H1 (cell line): ENCODE measurements around the gene DDX53. TPM values are rescaled to one million over a fixed set of nuclear protein-coding genes. Genes with fewer than 3 reads are reported as not detected.
A peak's percentile ranks its signal among the peaks of the same experiment; 100 is the strongest.

Experiments
- CTCF ChIA-PET: fragments of 300-600 bp; sonication (Branson Sonifier 250); formaldehyde crosslinking; loops from one replicate; lab custom pipeline; 2021; ENCODE audit not compliant: partially characterized antibody; lab: Charles Lee
- POLR2A ChIA-PET: fragments of 300-600 bp; sonication (Branson Sonifier 250); formaldehyde crosslinking; loops from one replicate; lab custom pipeline; 2021; ENCODE audit warnings: inconsistent platforms; ENCODE audit not compliant: partially characterized antibody; lab: Charles Lee
- DNase-seq, 2 experiments: peaks; one replicate each; pipeline versions ENCODE4 v3.0.0 to v3.0.0-alpha.2; 2010 to 2022; ENCODE audit warnings: low spot score in 2 of 2, low read depth in 1 of 2, mixed read lengths in 1 of 2
- FAIRE-seq: peaks from 2 replicates; lab custom pipeline; 2011; peaks lifted over from hg19 to GRCh38; lab: Jason Lieb, UNC
- H2AFZ ChIP-seq: 2 replicates; pipeline ENCODE4 v1.8.1; 2012; ENCODE audit warnings: low read length, inconsistent platforms
- H2AK5ac ChIP-seq: 2 replicates; pipeline ENCODE4 v1.6.1; 2013; ENCODE audit warnings: low read depth, low read length
- H2BK120ac ChIP-seq: replicated peaks from 2 replicates; pipeline ENCODE3; 2013; ENCODE audit warnings: low read depth, low read length, inconsistent platforms
- H2BK12ac ChIP-seq: 2 replicates; pipeline ENCODE4 v1.6.1; 2013; ENCODE audit warnings: low read depth, low read length
- H2BK15ac ChIP-seq: 2 replicates; pipeline ENCODE4 v1.6.1; 2013; ENCODE audit warnings: low read length
- H2BK20ac ChIP-seq: 2 replicates; pipeline ENCODE4 v1.6.1; 2013; ENCODE audit warnings: low read length
- H2BK5ac ChIP-seq: 2 replicates; pipeline ENCODE4 v1.6.1; 2013; ENCODE audit warnings: low read depth, low read length
- H3K14ac ChIP-seq: 2 replicates; pipeline ENCODE4 v1.6.1; 2013; ENCODE audit warnings: inconsistent platforms; ENCODE audit not compliant: insufficient read length
- H3K18ac ChIP-seq: 2 replicates; pipeline ENCODE4 v1.6.1; 2013; ENCODE audit warnings: low read length; ENCODE audit errors: extremely low read depth
- H3K23ac ChIP-seq: 2 replicates; pipeline ENCODE4 v1.6.1; 2013; ENCODE audit warnings: inconsistent platforms; ENCODE audit not compliant: insufficient read length
- H3K23me2 ChIP-seq: 2 replicates; pipeline ENCODE4 v1.6.1; 2013; ENCODE audit warnings: low read depth, low read length
- H3K27ac ChIP-seq: 2 replicates; pipeline ENCODE4 v1.6.1; 2011; ENCODE audit warnings: low read depth, low read length, inconsistent platforms
- H3K27me3 ChIP-seq, 4 experiments: replicated peaks in 1 of 4; 1 replicate in 1 of 4; 2 replicates in 3 of 4; pipeline versions ENCODE4 v1.6.1 to v1.8.1; 2011 to 2013; ENCODE audit warnings: low read length in 3 of 4, mild to moderate bottlenecking in 3 of 4, inconsistent platforms in 2 of 4, mixed read lengths in 2 of 4, moderate library complexity in 1 of 4; ENCODE audit not compliant: control insufficient read depth in 3 of 4, insufficient read depth in 3 of 4; ENCODE audit errors: extremely low read depth in 1 of 4
- H3K36me3 ChIP-seq, 4 experiments: 2 replicates each; pipeline versions ENCODE4 v1.6.1 to v1.8.1; 2011 to 2013; ENCODE audit warnings: mild to moderate bottlenecking in 4 of 4, low read length in 3 of 4, moderate library complexity in 2 of 4, control low read depth in 1 of 4, inconsistent platforms in 1 of 4; ENCODE audit not compliant: insufficient read depth in 4 of 4, control insufficient read depth in 2 of 4
- H3K4ac ChIP-seq: replicated peaks from 2 replicates; pipeline ENCODE3; 2013; ENCODE audit warnings: low read length, low read depth, mixed read lengths, inconsistent platforms; ENCODE audit not compliant: insufficient read length
- H3K4me1 ChIP-seq, 4 experiments: replicated peaks in 1 of 4; 1 replicate in 1 of 4; 2 replicates in 3 of 4; pipeline versions ENCODE4 v1.6.1 to v1.8.1; 2011 to 2013; ENCODE audit warnings: low read length in 3 of 4, inconsistent platforms in 2 of 4, mixed read lengths in 1 of 4; ENCODE audit not compliant: insufficient read depth in 4 of 4, control insufficient read depth in 3 of 4
- H3K4me2 ChIP-seq, 2 experiments: 2 replicates each; pipeline versions ENCODE4 v1.6.1 to v1.8.1; 2011 to 2013; ENCODE audit warnings: low read depth in 2 of 2, low read length in 2 of 2, control low read depth in 1 of 2, inconsistent platforms in 1 of 2, mild to moderate bottlenecking in 1 of 2; ENCODE audit not compliant: insufficient read depth in 1 of 2
- H3K4me3 ChIP-seq, 4 experiments: fragments of 200-600, 300-600 bp in 1 of 4; sonication (generic), shearing (Covaris generic), sonication (Bioruptor Twin) in 1 of 4; 2 replicates each; pipeline versions ENCODE4 v1.5.1 to v1.8.1; 2011 to 2016; ENCODE audit warnings: low read length in 4 of 4, low read depth in 3 of 4, control low read depth in 2 of 4, inconsistent platforms in 2 of 4, mild to moderate bottlenecking in 2 of 4, mixed read lengths in 1 of 4, moderate library complexity in 1 of 4; ENCODE audit not compliant: insufficient read depth in 2 of 4; ENCODE audit errors: extremely low read depth in 1 of 4
- H3K56ac ChIP-seq: replicated peaks from 2 replicates; pipeline ENCODE3; 2013; ENCODE audit warnings: low read depth, mild to moderate bottlenecking, mixed read lengths, low read length, inconsistent platforms; ENCODE audit not compliant: insufficient read length
- H3K79me1 ChIP-seq: 2 replicates; pipeline ENCODE4 v1.6.1; 2013; ENCODE audit warnings: low read depth, low read length, control low read depth
- H3K79me2 ChIP-seq, 2 experiments: 2 replicates each; pipeline versions ENCODE4 v1.6.1 to v1.8.1; 2012 to 2013; ENCODE audit warnings: low read length in 2 of 2, mild to moderate bottlenecking in 2 of 2, inconsistent platforms in 1 of 2; ENCODE audit not compliant: insufficient read depth in 2 of 2, control insufficient read depth in 1 of 2
- H3K9ac ChIP-seq, 4 experiments: replicated peaks in 1 of 4; 1 replicate in 1 of 4; 2 replicates in 3 of 4; pipeline versions ENCODE4 v1.6.1 to v1.8.1; 2011 to 2013; ENCODE audit warnings: low read depth in 3 of 4, low read length in 3 of 4, control low read depth in 2 of 4, mild to moderate bottlenecking in 2 of 4, moderate library complexity in 2 of 4, inconsistent platforms in 1 of 4; ENCODE audit errors: extremely low read depth in 1 of 4
- H3K9me3 ChIP-seq, 2 experiments: 2 replicates each; pipeline versions ENCODE4 v1.6.1 to v1.8.1; 2012 to 2013; ENCODE audit warnings: mild to moderate bottlenecking in 2 of 2, moderate library complexity in 2 of 2, control low read depth in 1 of 2, inconsistent platforms in 1 of 2, low read depth in 1 of 2, low read length in 1 of 2, mixed read lengths in 1 of 2; ENCODE audit not compliant: insufficient read depth in 2 of 2
- H4K20me1 ChIP-seq, 2 experiments: replicated peaks in 1 of 2; 2 replicates each; pipeline versions ENCODE3 to v1.8.1; 2011 to 2013; ENCODE audit warnings: inconsistent platforms in 2 of 2, low read length in 2 of 2, mild to moderate bottlenecking in 1 of 2; ENCODE audit not compliant: insufficient read depth in 2 of 2, control insufficient read depth in 1 of 2
- H4K5ac ChIP-seq: 2 replicates; pipeline ENCODE4 v1.6.1; 2013; ENCODE audit warnings: low read length, low read depth, mixed read lengths, inconsistent platforms; ENCODE audit not compliant: insufficient read length
- H4K8ac ChIP-seq: 2 replicates; pipeline ENCODE4 v1.8.0; 2013; ENCODE audit warnings: mild to moderate bottlenecking, moderate library complexity, low read length, inconsistent platforms; ENCODE audit not compliant: insufficient read depth; ENCODE audit errors: extremely low read depth
- H4K91ac ChIP-seq: replicated peaks from 2 replicates; pipeline ENCODE3; 2013; ENCODE audit warnings: low read length, mixed read lengths, inconsistent platforms; ENCODE audit not compliant: insufficient read length
- ASH2L ChIP-seq: fragments of 200-600, 300-600 bp; sonication (generic); IDR thresholded peaks from one replicate; pipeline ENCODE4 v1.7.1; 2017; ENCODE audit warnings: low read length
- CBX5 ChIP-seq: fragments of 300-800, 300-1000 bp; sonication (generic); IDR thresholded peaks from 2 replicates; pipeline ENCODE4 v1.7.1; 2016; ENCODE audit warnings: antibody characterized with exemption, low read length, low read depth
- CBX8 ChIP-seq: fragments of 300-800, 300-1000 bp; sonication (generic); IDR thresholded peaks from 2 replicates; pipeline ENCODE4 v1.7.1; 2016; ENCODE audit warnings: low read depth, low read length, borderline replicate concordance
- EZH2 ChIP-seq: fragments of 200-600 bp; sonication (generic); IDR thresholded peaks from 2 replicates; pipeline ENCODE4 v1.7.1; 2012; ENCODE audit warnings: low read depth, mild to moderate bottlenecking, moderate library complexity, low read length, inconsistent platforms; ENCODE audit not compliant: severe bottlenecking
- PHF8 ChIP-seq: fragments of 200-600 bp; sonication (generic); conservative IDR thresholded peaks from 2 replicates; pipeline ENCODE4 v1.7.1; 2012; ENCODE audit warnings: low read depth, mild to moderate bottlenecking, inconsistent platforms, low read length, moderate library complexity
- RAD21 ChIP-seq, 2 experiments: IDR thresholded peaks in 1 of 2; conservative IDR thresholded peaks in 1 of 2; 2 replicates each; pipeline ENCODE4 v1.6.1; 2011; ENCODE audit warnings: low read depth in 2 of 2, low read length in 2 of 2, improper control_type of control experiment in 1 of 2, inconsistent platforms in 1 of 2, mild to moderate bottlenecking in 1 of 2, moderate library complexity in 1 of 2
- RBBP5 ChIP-seq: IDR thresholded peaks from 2 replicates; pipeline ENCODE4 v1.7.1; 2012; ENCODE audit warnings: low read depth, mild to moderate bottlenecking, inconsistent platforms, low read length, moderate library complexity, borderline replicate concordance
- RXRA ChIP-seq: IDR thresholded peaks from 2 replicates; pipeline ENCODE4 v1.6.1; 2011; ENCODE audit warnings: low read depth, mild to moderate bottlenecking, low read length, moderate library complexity; ENCODE audit not compliant: insufficient read depth
- SIX5 ChIP-seq: IDR thresholded peaks from 2 replicates; pipeline ENCODE4 v1.6.1; 2011; ENCODE audit warnings: mild to moderate bottlenecking, low read depth, low read length
- TBP ChIP-seq: IDR thresholded peaks from 2 replicates; pipeline ENCODE4 v1.6.1; 2011; ENCODE audit warnings: low read depth, low read length, improper control_type of control experiment
- USF2 ChIP-seq: IDR thresholded peaks from 2 replicates; pipeline ENCODE4 v1.6.1; 2011; ENCODE audit warnings: low read length, improper control_type of control experiment
- WGBS, 2 experiments: shearing (Covaris generic) in 1 of 2; methylation state at CpG; one replicate each; pipeline versions ENCODE4 v1.1.6 to v1.1.7; 2013 to 2015; ENCODE audit warnings: low lambda C conversion rate in 2 of 2, mixed read lengths in 2 of 2, inconsistent platforms in 1 of 2, low coverage in 1 of 2, missing lambda C conversion rate in 1 of 2; ENCODE audit not compliant: insufficient replicate concordance in 2 of 2, insufficient coverage in 1 of 2, insufficient read length in 1 of 2; ENCODE audit errors: extremely low coverage in 1 of 2, missing lambda C conversion rate in 1 of 2; 5-methylcytosine and 5-hydroxymethylcytosine counted together
- polyA plus RNA-seq, 7 experiments: library from polyadenylated mRNA; depleted of rRNA in 3 of 7; stranded (reverse) in 5 of 7; unstranded in 2 of 7; fragments of >200 nt in 5 of 7; fragments of 200-250 nt in 2 of 7; gene quantifications; 1 replicate in 5 of 7; 2 replicates in 1 of 7; 4 replicates in 1 of 7; pipeline versions ENCODE4 v1.2.1 to v1.2.3, GENCODE V29; 2011 to 2013; ENCODE audit warnings: missing spikeins in 2 of 7, mixed read lengths in 2 of 7
- total RNA-seq: library from RNA; stranded (reverse); fragmentation: NEBNext Ultra II Directional; extraction: Animal tissue kit (Norgen Biotek cat#: 25700); gene quantifications from 2 replicates; pipeline ENCODE4 v1.2.1, GENCODE V29; 2021

Gene DDX53
- total and polyA plus RNA-seq, 2 of the 8 experiments (the other 6 are each of a cell fraction or from before 2014, with no cell fraction given), result not detected

GRCh38 chrX:23008431-23009099, 8.8 kb downstream of the DDX53 start:
- no peak for DNase-seq
- no peak for TF ChIP-seq RBBP5
- no peak for TF ChIP-seq SIX5
- no peak for TF ChIP-seq ASH2L
- no peak for TF ChIP-seq EZH2
- TF ChIP-seq USF2, result no peak
- TF ChIP-seq CBX5, result no peak
- TF ChIP-seq RAD21 (IDR thresholded peaks at IDR 0.05 in 1 of 2, conservative IDR thresholded peaks at IDR 0.05 in 1 of 2; ENCODE audit: low read depth in 2 of 2, low read length in 2 of 2), result peak; percentile 62 to 70
- TF ChIP-seq CBX8, result no peak
- no peak for TF ChIP-seq RXRA
- no peak for TF ChIP-seq TBP
- TF ChIP-seq PHF8, result no peak

More at GRCh38 chrX:23008431-23009099, 8.8 kb downstream of the DDX53 start:
- no peak overlapping the region for H3K56ac ChIP-seq
- no peak overlapping the region for H2BK12ac ChIP-seq
- no peak overlapping the region for H3K4ac ChIP-seq
- H2BK120ac ChIP-seq, result no peak overlapping the region
- no peak overlapping the region for H2BK20ac ChIP-seq
- no peak overlapping the region for H3K4me3 ChIP-seq
- no peaks in the 10 kb centered on the region for H4K20me1 ChIP-seq
- no peaks in the 10 kb centered on the region for H3K79me1 ChIP-seq
- no peak overlapping the region for H3K18ac ChIP-seq
- no peaks in the 10 kb centered on the region for H3K23me2 ChIP-seq
- POLR2A ChIA-PET, result no interaction called here
- no peak overlapping the region for H3K14ac ChIP-seq
- H3K79me2 ChIP-seq, result no peaks in the 10 kb centered on the region
- H3K23ac ChIP-seq, result no peak overlapping the region
- whole genome bisulfite sequencing, 2 experiments, result 90% methylated on average over 1 of the region's 1 CpG; no CpG with 5 or more reads in 1 of the 2 experiments
- H3K9me3 ChIP-seq, result no peaks in the 10 kb centered on the region
- FAIRE-seq, result peak; percentile 19
- no peak overlapping the region for H2AFZ ChIP-seq
- no peak overlapping the region for H3K9ac ChIP-seq
- no peak overlapping the region for H2AK5ac ChIP-seq
- H3K36me3 ChIP-seq, result no peaks in the 10 kb centered on the region
- H3K4me1 ChIP-seq, result no peaks in the 10 kb centered on the region
- no peak overlapping the region for H3K27ac ChIP-seq
- no peak overlapping the region for H2BK5ac ChIP-seq
- no peak overlapping the region for H2BK15ac ChIP-seq
- H4K91ac ChIP-seq, result no peak overlapping the region
- H4K8ac ChIP-seq, result no peak overlapping the region
- no peaks in the 10 kb centered on the region for H3K27me3 ChIP-seq
- H4K5ac ChIP-seq, result no peak overlapping the region
- no peak overlapping the region for H3K4me2 ChIP-seq
- CTCF ChIA-PET, result interaction anchor here (0.6 to 1.8 kb wide), 9 partner anchors 40 to 873 kb away, joined by 3 to 9 read pairs (median 3); no protein-coding TSS in a partner anchor
